ENCODE data around the gene RNF128.

Gene RNF128, protein sequence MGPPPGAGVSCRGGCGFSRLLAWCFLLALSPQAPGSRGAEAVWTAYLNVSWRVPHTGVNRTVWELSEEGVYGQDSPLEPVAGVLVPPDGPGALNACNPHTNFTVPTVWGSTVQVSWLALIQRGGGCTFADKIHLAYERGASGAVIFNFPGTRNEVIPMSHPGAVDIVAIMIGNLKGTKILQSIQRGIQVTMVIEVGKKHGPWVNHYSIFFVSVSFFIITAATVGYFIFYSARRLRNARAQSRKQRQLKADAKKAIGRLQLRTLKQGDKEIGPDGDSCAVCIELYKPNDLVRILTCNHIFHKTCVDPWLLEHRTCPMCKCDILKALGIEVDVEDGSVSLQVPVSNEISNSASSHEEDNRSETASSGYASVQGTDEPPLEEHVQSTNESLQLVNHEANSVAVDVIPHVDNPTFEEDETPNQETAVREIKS

DNA sequence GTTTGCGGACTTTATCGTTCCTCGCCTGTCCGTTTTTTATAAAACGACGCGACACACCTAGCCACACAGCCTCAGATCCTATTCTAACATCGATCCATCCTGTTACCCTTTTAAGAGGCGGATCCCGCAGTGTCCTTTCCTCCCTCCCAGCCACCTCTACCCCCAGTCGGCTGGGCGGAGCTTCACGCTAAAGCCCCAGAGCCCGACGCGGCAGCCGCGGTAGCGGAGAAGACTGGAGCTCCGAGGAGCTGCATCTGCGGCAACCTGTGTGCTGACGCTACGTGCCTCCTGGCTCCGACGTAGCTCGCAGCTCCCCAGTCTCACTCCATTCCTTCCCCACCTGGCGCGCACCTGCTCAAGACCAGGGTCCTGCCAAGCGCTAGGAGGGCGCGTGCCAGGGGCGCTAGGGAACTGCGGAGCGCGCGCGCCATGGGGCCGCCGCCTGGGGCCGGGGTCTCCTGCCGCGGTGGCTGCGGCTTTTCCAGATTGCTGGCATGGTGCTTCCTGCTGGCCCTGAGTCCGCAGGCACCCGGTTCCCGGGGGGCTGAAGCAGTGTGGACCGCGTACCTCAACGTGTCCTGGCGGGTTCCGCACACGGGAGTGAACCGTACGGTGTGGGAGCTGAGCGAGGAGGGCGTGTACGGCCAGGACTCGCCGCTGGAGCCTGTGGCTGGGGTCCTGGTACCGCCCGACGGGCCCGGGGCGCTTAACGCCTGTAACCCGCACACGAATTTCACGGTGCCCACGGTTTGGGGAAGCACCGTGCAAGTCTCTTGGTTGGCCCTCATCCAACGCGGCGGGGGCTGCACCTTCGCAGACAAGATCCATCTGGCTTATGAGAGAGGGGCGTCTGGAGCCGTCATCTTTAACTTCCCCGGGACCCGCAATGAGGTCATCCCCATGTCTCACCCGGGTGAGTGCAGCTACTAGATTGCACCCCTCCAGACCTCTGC, at the start of gene RNF128:
RNF128 (plus strand) TSS at position 217 of the 953 bp plus-strand sequence; CDS start at position 430, 213 bp downstream.
- DNase-seq: no peak

DNA sequence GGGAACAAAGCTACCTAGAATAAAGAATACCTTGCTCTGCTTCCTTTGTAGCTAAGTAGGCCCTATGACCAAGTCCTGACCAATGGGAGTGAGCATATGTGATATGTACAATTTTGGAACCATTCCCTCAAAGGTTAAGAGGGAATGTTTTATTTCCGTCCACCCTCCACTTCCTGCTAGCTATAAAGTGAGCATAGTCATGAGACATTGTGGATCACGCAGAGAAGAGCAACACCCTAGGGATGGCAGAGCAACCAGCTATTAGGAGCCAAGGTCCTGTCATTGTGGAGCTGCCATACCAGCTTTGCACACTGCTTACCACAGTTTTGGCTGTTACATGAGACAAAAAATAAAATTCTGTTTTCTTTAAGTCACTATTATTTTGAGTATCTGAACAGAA, 45.8 kb upstream of the RNF128 start:
- no peak for DNase-seq

DNA sequence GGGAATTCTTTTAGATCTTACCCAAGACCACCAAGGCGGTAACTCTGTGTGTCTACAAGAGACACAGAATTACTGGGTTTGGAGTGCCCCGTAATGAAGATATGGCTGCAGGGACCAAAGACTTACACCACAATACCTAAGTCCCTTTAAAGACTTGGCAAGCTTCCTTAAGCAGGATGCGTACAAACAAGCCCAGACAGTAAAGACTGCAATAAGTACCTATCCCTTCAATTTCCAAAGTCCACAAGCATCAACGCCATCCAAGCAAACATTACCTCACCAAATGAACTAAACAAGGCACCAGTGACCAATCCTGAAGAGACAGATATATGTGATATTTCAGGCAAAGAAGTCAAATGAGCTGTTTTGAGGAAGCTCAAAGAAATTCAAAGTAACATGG, 42.3 kb upstream of the RNF128 start:
- DNase-seq: no peak

DNA sequence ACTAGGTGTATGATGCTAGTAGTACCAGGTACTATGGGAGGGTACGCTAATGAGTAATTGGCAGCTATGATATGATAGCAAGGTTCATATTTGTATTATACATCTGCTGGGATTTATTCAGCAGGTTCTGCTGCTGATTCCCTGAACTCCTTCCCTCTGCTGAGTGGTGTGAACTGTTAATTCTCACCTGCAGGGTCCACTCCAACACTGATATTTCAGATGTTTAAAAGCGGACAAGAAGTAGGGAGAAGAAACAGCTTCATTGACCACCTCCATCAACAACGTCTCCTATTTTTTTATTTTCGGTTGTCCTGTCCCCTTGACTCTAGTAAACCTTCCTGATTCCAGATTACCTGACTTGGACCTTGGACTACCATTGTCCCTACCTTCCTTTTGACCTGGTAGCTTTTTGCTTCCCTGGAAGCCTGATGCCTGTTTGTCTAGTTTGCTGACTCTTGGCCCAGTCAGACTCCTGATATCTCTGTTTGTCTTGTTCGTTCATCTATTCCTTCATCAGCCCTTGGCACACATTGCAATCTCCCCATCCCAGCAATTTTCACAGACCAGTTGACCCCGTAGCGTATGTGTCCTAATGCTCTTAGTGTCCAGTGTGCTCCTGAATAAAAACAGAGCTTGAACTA, 34.0 kb upstream of the RNF128 start:
- DNase-seq: no peak

DNA sequence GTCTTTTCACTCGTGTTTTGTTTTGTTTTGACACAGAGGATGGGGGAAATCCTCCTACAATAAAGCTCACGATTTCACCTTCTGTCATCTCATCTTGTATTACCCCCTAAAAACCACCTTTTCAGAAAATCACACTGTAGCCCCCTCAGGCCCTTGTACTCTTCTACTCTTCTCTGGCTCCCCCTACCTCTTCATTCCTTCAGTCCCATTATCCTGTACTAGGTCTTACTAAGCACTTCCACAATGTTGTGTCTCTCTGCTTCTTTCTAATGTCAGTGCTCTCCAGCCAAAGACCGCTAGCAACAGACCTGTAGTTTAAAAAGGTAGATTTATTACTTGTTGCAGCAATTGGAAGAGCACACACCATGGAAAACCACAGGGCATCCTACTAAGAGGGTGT, 30.0 kb upstream of the RNF128 start:
- DNase-seq: no peak

DNA sequence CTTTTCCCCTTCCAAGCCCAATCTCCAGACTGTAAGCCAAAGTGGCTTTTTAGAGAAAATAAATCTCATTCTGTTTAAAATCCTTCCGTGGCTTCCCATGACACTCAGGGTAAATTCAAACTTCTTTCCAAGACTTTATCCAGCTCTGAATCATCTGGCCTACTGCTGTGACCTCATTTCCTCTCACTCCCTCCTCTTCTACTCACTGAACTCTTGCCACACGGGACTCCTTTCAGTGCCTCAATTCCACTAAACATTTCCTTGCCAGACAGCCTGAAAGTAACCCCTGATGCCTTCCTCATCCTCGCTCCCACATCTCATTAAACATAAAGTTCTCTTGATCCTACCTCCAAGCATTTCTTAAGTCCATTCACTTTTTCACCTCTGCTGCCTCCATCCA, 27.8 kb upstream of the RNF128 start:
- DNase-seq: no peak

DNA sequence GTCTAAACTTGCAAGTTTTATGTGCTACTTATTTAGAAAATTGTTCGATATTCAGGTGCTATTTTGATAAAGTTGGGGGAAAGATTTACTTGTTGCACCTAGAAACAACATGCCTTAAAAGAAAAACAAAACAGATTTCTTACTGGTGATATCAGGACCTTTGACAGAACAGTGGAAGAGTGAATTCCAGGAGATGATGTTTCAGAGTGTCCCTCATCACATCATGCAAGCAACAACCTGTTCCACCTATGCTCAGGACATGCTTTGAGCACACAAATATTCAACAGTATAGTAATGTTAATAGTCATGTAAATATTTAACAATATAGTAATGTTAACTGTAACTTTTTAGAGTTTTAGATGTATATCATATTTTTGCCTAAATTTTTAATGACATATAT, 23.9 kb upstream of the RNF128 start:
- DNase-seq: no peak

DNA sequence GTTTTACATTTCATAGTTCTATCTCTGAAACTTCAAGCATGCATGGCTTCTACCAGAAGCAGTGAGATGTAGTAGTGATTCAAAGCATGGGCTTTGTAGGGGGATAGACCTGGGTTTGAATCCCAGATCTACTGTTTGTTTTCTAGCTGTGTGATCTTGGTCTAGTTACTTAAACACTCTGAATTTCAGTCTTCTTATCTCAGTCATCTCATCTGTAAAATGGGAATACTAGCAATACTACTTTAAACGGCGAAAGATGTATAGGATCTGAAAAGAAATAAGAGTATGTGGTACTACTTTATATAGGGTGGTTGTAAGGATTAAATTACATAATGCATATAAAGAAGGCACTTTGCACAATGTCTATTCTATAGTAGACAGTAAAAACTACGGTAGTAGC, 20.0 kb upstream of the RNF128 start:
- no peak for DNase-seq

DNA sequence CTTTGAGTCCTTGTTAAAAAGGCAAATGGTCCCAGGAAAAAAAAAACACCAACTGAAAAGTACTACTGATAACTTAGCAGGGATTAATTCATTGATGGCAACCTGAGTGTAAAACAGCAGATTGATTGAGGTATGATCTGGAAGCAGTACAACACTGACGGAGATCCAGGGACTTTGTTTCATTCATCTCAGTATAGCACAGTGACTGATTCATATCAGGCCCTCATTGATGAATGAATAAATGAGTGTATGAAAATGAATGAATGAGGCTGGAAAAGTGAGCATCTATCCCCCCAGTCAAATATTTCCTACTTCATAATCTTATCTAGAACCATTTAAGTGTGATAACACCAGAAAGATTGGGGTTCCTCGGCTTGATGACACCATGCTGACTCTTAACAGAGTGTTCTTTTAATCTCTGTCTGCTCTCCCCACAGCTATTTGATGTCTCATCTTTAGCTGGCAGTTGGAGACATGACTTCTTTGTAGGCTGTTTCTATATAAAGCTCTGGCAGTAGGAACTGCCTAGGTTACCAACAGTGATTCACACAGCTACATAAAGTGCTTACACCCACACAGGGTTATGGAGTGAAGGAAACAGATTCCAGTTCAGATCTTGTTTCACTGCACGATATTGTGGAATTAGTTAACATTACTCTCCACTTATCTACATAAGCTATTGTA, 18.6 kb upstream of the RNF128 start:
- DNase-seq: no peak

DNA sequence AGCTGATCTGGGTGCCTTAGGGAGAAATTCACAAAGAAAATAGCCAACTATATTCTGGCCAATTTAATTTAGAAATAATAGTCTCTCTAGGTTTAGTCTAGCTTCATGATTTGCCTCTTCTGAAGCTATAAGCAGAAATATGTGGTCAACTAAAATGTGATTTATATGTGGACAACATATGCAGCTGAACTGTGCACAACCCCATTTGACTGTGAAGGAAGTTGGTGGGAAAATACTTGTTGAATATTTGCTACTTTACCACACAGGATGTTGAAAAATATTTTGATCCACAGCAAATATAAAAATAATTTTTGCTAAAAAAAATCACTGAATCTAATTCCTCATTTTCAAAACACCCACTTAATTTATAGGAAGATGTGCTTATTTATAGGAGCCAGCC, 15.7 kb upstream of the RNF128 start:
- DNase-seq: no peak

DNA sequence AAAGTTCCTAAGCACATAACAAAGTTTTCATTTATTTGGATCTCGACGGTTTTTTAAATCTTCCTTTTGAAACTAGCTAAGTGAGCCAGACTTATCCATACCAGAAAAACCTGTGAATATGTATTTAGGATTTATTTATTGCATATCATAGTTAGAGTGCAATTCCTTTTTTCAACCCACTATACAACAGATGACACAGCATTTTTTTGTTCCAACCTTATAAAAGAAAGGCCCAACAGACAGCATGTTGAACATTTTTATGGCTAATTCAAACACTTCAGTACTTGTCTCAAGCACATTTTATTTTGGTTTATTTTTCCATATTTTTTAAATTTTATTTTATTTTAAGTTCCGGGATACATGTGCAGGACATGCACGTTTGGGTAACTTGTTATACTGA, 15.1 kb upstream of the RNF128 start:
- no peak for DNase-seq

DNA sequence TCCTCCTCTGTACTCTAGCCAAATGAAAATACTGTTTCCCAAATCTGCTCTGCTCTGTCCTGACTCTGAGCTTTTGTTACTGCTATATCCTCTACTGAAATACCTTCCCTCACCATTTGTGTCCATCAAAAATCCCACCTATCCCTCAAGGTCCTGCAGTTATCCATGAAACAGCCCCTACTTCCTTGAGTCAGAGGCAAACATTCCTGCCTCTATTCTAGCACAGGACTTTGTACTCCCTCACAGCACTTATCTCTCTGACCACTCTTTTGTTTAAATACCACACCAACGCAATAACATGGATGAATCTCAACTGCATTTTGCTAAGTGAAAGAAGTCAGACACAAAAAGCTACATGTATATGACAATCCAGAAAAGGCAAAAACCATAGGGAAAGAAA, 10.5 kb upstream of the RNF128 start:
- no peak for DNase-seq

DNA sequence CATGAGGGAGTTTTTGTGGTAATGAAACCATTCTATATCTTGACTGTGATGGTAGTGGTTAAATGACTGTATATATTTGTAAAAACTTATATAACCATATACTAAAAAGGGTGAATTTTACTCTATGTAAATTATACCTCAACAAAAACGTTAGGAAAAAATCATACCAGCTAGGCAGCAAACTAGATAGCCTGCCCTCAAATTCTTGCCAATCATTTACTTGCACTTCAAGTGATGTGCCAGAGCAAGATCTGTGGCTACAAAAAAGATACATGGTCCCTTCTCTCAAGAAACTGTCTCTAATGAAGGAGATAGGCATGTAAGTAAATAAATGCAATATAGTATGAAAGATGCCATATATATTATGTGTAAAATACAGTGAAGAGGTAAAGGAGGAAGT, 10.0 kb upstream of the RNF128 start:
- DNase-seq: no peak

DNA sequence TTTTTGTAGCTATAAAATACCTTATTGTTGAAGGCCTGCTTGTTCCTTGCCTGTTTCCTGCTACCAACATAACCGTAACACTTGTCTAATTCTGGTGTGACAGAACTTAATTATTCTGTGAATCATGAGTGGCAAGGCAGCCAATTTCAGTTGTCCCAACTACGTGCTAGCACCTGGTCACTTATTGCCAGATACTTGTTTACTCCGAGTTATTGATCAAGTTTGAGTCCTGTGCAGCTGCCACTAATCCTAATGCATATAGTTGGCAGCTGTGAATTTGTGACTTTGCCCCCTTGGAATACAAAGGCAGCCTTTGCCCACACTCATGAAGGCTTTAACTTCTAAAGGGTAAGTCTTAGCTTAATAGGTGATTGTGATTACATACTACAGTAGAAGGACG, 7.8 kb upstream of the RNF128 start:
- DNase-seq: no peak

DNA sequence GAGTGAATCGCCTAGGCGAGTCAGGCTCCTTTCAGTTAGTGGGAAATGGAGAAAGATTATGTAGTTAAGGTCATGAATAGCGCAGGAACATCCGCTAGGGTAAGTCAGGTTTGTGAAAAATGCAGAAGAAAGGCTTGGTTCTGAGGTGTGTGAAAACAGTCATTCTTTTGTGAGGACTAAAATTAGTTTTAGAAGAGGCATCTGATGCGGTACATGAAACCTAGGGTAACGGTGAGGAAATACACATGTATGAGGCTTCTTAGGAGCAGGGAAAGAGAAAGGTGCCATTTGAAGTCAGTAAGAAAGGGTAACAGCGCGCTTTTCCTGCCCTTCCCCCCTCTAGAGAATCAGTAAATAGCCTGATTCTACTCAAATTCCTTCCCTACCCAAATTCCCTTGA, 570 bp upstream of the RNF128 start:
- no peak for DNase-seq

DNA sequence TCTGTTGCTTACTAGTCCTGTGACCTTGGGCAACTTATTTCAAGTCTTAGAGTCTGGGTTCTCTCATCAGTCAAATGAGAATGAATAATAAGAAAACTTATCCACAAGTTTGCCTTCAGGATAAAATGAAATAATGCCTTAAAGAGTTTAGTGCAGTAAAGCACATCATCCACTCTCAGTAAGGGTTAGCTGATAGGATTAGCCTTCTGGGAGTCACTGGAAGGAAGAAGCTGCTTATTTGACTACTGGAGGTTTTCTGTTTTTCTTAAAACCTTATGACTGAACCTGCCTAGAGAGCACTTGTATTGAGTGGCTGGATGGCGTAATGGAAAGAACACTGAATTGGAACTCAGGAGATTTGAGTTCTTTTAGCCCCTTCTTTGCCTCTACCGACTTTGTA, 1.8 kb downstream of the RNF128 start:
- DNase-seq: no peak

DNA sequence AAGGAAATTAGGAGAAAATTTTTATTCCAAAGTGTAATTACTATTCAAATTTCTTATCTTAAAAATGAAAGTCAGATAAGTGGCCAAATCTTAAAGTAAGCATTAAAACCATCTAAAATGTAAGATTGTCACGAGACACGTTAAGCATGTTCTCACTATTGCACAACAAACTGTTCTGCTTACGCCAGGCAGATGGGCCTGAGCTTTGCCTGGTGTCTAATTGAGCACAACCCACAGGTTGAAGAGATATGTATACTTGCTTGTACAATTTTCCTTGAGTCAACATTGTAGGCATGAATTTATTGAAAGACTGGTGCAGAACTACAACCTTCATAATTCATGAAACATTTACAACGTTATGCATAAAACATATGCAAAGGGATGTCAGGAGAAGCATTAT, 3.9 kb downstream of the RNF128 start:
- DNase-seq: no peak

DNA sequence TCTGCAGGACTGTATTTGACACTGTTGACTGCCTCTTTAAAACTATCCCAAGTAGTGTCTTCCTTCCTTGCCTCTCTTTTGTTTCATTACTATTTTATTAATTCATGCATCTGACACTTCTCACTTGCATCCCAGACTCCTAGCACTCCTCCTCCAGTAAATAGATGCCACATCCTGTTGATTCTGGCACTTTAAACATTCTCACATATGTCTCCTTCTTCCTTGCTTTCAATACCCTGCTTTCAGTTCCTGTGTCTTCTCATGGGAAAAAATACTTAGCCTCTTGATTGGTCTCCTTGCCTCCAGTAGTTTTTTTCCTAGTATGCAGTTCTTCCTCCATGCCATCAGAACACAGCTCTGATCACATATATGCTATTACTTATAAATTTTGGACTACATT, 5.1 kb downstream of the RNF128 start:
- no peak for DNase-seq

DNA sequence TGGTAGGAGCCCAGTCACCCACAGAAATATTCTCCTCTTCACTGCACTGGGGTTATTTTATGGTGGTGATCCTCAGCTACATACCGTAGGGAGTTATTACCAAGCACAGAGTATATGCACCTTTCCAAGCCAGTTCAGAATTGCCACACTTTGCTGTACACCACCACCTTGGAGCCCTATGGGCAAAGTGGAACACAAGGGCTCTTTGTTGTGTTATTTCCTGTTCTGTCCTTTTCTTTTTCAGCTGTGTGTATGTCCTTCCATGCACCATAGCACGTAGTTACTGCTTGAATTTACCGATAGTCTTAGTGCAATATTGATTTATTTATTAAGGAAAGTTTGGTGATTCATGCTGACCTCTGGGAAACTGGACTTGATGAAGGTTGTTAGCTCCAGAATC, 8.3 kb downstream of the RNF128 start:
- no peak for DNase-seq

DNA sequence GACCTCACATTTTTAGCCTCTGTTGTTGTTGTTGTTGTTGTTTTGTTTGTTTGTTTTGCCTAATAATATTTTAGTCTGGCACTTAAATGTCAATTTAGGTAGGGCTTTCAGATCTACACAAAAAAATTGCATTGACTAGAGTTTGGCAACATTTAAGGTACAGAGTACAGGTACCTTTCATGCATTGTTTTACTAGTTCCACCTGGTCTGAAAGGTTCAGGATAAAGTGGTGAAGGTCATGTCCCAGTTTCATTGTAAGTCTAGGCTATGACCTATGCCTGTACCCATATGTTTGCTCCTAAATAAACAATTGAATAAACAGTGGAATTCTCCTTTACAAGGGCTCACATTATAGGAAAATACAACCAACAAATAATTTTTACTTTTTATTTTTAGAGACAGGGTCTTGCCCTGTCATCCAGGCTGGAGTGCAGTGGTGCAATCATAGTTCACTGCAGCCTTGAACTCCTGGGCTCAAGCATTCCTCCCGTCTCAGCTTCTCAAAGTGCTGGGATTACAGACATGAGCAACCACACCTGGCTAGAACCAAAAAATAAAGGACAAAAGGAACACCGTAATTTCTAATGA, 13.8 kb downstream of the RNF128 start:
- no peak for DNase-seq

DNA sequence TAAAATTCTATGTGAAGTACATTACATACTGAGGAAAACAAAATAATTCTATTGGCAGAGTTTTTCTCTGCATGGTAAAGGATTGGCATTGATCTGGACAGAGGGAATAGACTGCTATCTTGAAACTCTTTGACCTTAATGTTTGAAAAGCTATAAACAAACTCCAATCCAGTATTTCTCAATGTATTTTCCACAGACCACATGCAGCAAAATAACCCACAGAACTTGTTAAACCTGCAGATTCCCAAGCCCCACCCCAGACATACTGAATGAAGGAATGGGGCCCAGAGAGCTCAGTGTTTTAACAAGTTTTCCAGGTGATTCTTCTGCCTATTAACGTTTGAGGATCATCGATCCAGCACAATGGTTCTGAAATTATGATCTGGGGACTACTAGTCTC, 15.7 kb downstream of the RNF128 start:
- DNase-seq: no peak

DNA sequence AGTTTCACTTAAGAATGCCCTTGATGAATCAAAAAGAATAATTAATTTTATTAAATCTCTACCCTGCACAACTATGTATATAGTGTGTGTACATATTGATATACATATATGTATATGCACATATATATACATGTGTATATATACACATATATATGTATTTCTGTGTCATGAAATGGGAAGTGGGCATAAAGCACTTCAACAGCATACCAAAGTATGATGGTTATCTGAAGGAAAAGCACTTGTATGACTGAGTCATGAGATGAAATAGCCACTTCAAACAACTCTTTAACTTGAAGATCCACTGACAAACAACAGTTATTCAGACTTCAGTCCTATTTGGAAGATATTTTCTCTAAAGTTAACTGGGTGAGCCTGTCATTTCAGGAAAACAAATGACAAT, 16.3 kb downstream of the RNF128 start:
- DNase-seq: no peak

DNA sequence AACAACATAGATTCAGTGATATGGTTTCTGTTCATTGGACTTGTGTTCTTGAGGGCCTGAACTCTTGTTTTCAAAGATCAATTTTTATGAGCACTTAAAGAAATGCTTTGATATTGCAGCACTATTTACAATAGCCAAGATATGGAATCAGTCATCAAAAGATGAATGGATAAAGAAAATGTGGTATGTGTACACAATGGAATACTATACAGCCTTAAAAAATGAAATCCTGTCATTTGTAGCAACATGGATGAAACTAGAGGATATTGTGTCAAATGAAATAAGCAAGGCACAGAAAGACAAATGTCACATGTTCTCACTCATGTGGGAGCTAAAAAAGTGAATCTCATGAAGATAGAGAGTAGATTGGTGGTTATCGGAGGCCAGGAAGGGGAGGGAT, 21.9 kb downstream of the RNF128 start:
- no peak for DNase-seq
